Measurements from ENCODE around the gene KDM4C. TPM values are rescaled to one million over a fixed set of nuclear protein-coding genes. Genes with fewer than 3 reads are reported as not detected.

Gene KDM4C
- total RNA-seq, 2 donors from 2014 or later: 45.4 to 59.9 TPM

DNA sequence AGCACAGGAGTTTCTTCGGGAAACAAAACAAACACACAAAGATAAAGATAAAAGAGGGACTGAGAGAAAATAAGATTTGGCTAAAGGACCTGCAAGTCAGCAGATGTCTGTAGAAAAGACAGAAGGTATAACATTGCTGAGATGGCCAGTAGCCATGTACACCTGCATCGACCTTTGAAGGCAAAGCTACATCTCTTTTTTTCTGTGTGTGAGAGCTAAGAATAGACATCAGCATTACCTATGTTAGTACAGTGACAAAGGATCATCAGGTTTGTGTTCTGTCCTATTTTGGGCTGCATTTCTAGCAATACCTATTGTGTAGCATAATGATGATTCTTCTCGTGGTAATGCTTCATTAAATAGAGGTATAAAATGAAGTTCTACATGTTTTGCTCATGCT is 64.9 kb downstream of the KDM4C start:
- H3K9me3 Mint-ChIP-seq: peaks cover 0 to 5% of the 10 kb centered on the region in 2 donors
- DNase-seq (ENCODE audit: low spot score in 2 of 2) (no peak), ATAC-seq (no peak)
- no peak overlapping the region for H3K27ac Mint-ChIP-seq
- H3K36me3 Mint-ChIP-seq: peaks cover 6 to 20% of the 10 kb centered on the region in 2 donors

- DNase-seq (ENCODE audit: low spot score in 2 of 2): peak in 1 of 2 donors; percentile 56
- Mint-ChIP-seq H3K27ac (peak overlapping the region; percentile 4 to 86), H3K9me3 (peaks cover 0 to 5% of the 10 kb centered on the region in 2 donors), H3K36me3 (peaks cover 13 to 31% of the 10 kb centered on the region in 2 donors)
- peak; percentile 64 to 78 for ATAC-seq
Measured at GRCh38 chr9:6827439-6828145, 69.8 kb downstream of the KDM4C start.

DNA sequence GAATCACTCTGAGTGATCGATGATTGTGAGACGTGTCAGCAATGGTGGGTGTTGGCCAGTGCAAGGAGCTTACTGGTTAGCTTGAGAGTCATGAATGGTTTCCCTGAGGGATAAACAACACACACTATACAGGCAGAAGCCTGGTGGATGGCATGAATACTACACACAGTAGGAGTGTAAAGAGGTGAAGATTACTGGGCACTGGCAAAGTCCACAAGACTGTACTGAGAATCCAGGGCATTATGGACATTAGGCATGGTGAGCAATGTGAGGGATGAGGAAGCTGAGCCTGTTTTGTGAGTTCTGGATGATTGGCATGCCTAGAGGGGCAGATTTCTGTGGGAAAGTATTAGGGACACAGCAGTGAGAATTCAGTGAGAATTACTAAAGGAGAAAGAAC is 71.3 kb downstream of the KDM4C start:
- Mint-ChIP-seq H3K36me3 (peaks cover 14 to 36% of the 10 kb centered on the region in 2 donors), H3K9me3 (peaks cover 0 to 5% of the 10 kb centered on the region in 2 donors), H3K27ac (no peak overlapping the region)
- ATAC-seq (no peak), DNase-seq (ENCODE audit: low spot score in 2 of 2) (no peak)

DNA sequence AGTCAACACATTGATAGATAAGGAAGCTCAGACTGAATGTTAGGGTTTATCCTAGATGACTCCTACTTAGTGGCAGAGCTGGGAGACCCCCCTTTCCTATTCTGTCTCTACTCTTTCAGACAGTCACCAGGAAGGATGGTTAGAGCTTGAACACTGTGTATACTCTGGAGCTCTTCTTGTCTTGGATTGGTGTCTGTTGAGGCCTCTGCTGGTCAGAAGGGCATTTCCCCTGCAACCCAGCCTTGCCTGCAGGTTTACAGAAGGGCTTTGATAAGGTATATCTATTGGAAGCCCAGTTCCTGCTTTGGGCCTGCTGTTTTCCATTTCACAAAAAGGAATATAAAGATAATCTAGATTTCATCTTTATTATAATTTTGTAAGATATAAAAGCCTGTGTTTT is 71.8 kb downstream of the KDM4C start:
- H3K9me3 Mint-ChIP-seq: peaks cover 0 to 5% of the 10 kb centered on the region in 2 donors
- H3K36me3 Mint-ChIP-seq: peaks cover 19 to 41% of the 10 kb centered on the region in 2 donors
- ATAC-seq (no peak), DNase-seq (ENCODE audit: low spot score in 2 of 2) (no peak)
- no peak overlapping the region for H3K27ac Mint-ChIP-seq

GRCh38 chr9:6833518-6834192 is 75.9 kb downstream of the KDM4C start:
- ATAC-seq: no peak
- peaks cover 0 to 8% of the 10 kb centered on the region in 2 donors for H3K9me3 Mint-ChIP-seq

GRCh38 chr9:6834306-6834705 is 76.5 kb downstream of the KDM4C start:
- DNase-seq (ENCODE audit: low spot score in 2 of 2): no peak
- Mint-ChIP-seq H3K9me3 (peaks cover 0 to 8% of the 10 kb centered on the region in 2 donors), H3K27ac (no peak overlapping the region), H3K36me3 (peaks cover 32 to 43% of the 10 kb centered on the region in 2 donors)
- no peak for ATAC-seq

More at GRCh38 chr9:6833518-6834192, 75.9 kb downstream of the KDM4C start:
- Mint-ChIP-seq H3K36me3 (peaks cover 32 to 48% of the 10 kb centered on the region in 2 donors), H3K27ac (no peak overlapping the region)
- DNase-seq (ENCODE audit: low spot score in 2 of 2): no peak

- H3K36me3 Mint-ChIP-seq: peaks cover 19 to 25% of the 10 kb centered on the region in 2 donors
- ATAC-seq (no peak), DNase-seq (ENCODE audit: low spot score in 2 of 2) (no peak)
- H3K27ac Mint-ChIP-seq: no peak overlapping the region
- H3K9me3 Mint-ChIP-seq: peaks cover 0 to 3% of the 10 kb centered on the region in 2 donors
Measured at GRCh38 chr9:6838158-6838557, 80.4 kb downstream of the KDM4C start.

DNA sequence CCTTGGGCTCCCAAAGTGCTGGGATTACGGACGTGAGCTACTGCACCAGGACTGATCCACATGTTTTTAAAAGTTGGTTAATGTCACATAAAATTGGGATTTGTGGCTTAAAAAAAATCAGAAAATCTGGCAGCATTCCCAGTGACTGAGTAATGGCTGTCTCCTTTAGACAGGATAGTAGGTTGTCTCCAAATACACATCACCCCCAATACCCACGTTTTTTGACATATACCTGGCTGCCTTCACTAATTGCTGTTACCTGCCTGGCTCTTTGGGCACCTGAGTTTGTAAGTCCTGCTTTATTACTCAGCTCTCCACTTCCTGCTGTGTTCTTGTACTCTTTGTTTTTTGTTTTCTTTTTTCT is 84.8 kb downstream of the KDM4C start:
- ATAC-seq (no peak), DNase-seq (ENCODE audit: low spot score in 2 of 2) (no peak)
- Mint-ChIP-seq H3K9me3 (no peaks in the 10 kb centered on the region), H3K27ac (peak overlapping the region in 1 of 2 donors; percentile 30), H3K36me3 (no peaks in the 10 kb centered on the region)

- H3K27ac Mint-ChIP-seq: no peak overlapping the region
- DNase-seq (ENCODE audit: low spot score in 2 of 2) (no peak), ATAC-seq (peak in 1 of 2 donors; percentile 50)
- H3K9me3 Mint-ChIP-seq: no peaks in the 10 kb centered on the region
- no peaks in the 10 kb centered on the region for H3K36me3 Mint-ChIP-seq
Measured at GRCh38 chr9:6843742-6844141, 86.0 kb downstream of the KDM4C start.

DNA sequence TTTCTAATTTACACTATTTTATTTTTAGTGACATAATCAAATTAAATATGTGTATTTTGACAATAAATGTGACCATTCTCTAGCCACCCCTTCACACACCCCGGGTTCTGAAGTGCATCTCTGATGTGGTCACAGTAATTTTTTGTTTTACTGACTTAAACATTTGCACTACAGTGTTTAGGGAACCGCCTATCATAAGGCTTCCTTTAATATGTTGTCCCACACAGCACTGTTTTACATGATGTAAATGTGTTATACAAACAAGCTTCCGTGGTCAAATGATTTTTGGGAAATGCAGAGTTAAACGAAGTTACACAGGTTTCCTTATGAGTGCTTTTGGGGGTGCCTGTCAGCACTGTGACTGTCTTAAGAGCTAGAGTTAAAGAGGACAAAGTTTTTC is 86.5 kb downstream of the KDM4C start:
- DNase-seq (ENCODE audit: low spot score in 2 of 2): no peak
- no peak for ATAC-seq
- no peaks in the 10 kb centered on the region for H3K9me3 Mint-ChIP-seq
- no peak overlapping the region for H3K27ac Mint-ChIP-seq
- peaks cover 0 to 2% of the 10 kb centered on the region in 2 donors for H3K36me3 Mint-ChIP-seq

DNA sequence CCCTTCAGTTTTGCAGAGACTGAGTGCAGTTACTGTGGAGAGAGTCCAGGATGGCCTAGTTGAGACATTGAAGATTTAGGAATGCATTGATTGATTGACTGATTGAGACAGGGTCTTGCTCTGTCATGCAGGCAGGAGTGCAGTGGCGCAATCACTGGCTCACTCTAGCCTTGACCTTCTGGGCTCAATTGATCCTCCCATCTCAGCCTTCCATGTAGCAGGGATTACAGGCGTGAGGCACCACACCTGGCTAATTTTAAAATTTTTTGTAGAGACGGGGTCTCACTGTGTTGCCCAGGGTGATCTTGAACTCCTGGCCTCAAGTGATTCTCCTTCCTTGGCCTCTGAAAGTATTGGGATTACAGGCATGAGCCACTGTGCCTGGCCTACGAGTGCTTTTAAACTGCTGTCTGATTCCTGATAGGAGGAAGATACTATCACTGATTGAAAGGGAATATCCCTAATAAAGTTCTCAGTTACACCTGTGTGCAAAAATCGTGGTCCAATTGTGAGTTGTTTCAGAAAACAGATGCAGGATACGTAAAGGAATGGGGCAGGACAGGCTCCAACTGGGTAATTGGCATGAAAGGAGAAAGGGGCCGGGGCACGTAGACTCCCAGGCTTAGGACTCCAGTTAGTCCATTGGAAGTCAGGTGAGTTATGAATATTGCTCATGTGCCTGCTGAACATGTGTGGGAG is 87.5 kb downstream of the KDM4C start:
- Mint-ChIP-seq H3K9me3 (no peaks in the 10 kb centered on the region), H3K36me3 (peaks cover 0 to 7% of the 10 kb centered on the region in 2 donors), H3K27ac (no peak overlapping the region)
- DNase-seq (ENCODE audit: low spot score in 2 of 2) (no peak), ATAC-seq (no peak)

DNA sequence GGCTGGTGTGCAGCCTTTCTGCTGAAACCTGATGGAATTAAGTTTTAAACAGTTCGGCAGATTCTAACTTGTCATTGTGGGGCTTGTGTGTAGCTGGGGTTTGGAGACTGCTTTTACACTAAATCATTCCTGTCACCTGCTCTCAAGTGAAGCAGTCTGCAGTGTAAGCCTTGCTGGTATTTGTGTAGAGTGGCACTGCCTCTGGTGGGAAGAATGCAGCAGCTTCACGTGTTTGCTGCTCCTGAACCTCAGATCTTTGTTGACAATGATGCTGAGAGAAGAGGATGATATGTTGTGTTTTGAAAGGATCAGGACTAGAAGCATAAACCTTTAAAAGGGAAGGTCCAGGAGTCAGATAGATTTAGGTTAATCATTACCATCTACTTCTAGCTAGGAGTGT is 88.1 kb downstream of the KDM4C start:
- Mint-ChIP-seq H3K9me3 (no peaks in the 10 kb centered on the region), H3K36me3 (peaks cover 0 to 7% of the 10 kb centered on the region in 2 donors), H3K27ac (no peak overlapping the region)
- ATAC-seq (no peak), DNase-seq (ENCODE audit: low spot score in 2 of 2) (no peak)

GRCh38 chr9:6852243-6852963 is 94.6 kb downstream of the KDM4C start:
- ATAC-seq: peak; percentile 38 to 45
- H3K27ac Mint-ChIP-seq: peak overlapping the region; percentile 3 to 15
- no peak for DNase-seq (ENCODE audit: low spot score in 2 of 2)
- no peaks in the 10 kb centered on the region for H3K9me3 Mint-ChIP-seq
- peaks cover 7% of the 10 kb centered on the region in 2 donors for H3K36me3 Mint-ChIP-seq

- Mint-ChIP-seq H3K36me3 (peaks cover 0 to 7% of the 10 kb centered on the region in 2 donors), H3K27ac (no peak overlapping the region), H3K9me3 (no peaks in the 10 kb centered on the region)
- DNase-seq (ENCODE audit: low spot score in 2 of 2) (no peak), ATAC-seq (no peak)
Measured at GRCh38 chr9:6855860-6856259, 98.1 kb downstream of the KDM4C start.

DNA sequence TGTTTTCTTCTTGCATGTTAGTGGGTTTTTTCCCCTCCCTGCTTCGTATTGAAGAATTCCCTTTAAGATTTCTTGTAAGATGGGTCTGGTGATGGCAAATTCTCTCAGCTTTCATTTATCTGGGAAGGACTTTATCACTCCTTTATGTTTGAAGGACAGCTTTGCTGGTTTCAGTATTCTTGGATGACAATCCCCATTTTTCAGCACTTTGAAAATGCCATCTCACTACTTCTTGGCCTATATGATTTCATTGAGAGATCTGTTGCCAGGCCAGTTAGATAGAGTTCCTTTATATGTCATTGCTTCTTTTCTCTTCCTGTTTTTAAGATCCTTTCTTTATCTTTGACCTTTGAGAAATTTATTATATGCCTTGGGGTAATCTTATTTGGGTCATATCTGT is 106.3 kb downstream of the KDM4C start:
- DNase-seq (ENCODE audit: low spot score in 2 of 2) (no peak), ATAC-seq (no peak)
- H3K9me3 Mint-ChIP-seq: peaks cover 0 to 4% of the 10 kb centered on the region in 2 donors
- H3K36me3 Mint-ChIP-seq: peaks cover 12 to 27% of the 10 kb centered on the region in 2 donors
- no peak overlapping the region for H3K27ac Mint-ChIP-seq

GRCh38 chr9:6869081-6869948 is 111.5 kb downstream of the KDM4C start:
- DNase-seq (ENCODE audit: low spot score in 2 of 2) (no peak), ATAC-seq (no peak)
- Mint-ChIP-seq H3K27ac (no peak overlapping the region), H3K36me3 (peaks cover 6 to 16% of the 10 kb centered on the region in 2 donors), H3K9me3 (peaks cover 0 to 4% of the 10 kb centered on the region in 2 donors)

Measured in activated naive CD4-positive, alpha-beta T cell treated with anti-CD3 and anti-CD28 coated beads, Interleukin-2, amount 50 U/mL, for 72 hours (primary cell).